Measurements from ENCODE around the gene DSG4.

Gene DSG4

DNA sequence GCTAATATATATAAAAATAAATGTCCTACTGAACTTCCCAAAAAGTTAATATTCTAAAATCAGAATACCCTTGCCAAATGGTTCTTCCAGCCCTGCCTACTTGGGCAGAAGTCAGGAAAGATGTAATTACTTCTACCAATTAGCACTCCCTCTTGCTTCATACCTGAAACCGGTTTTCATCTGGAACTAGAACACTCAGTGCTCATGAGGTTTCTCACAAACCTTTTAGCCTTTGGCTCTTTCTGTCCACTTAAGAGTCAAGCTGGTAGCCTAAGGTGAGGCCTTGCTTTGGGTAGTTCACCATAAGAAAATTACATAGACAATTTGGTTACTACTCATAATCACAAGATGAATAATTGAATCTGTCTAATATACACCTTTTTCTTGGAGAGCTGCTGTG is 75.0 kb downstream of the DSG4 start:
- no peak for DNase-seq
- H3K4me3 Mint-ChIP-seq = no peak overlapping the region
- H3K9me3 Mint-ChIP-seq = no peaks in the 10 kb centered on the region
- no peaks in the 10 kb centered on the region for H3K27me3 Mint-ChIP-seq (ENCODE audit: low read depth, poor library complexity)
- peaks cover 4% of the 10 kb centered on the region for H3K4me1 Mint-ChIP-seq
- no peak overlapping the region for H3K27ac Mint-ChIP-seq
- no peaks in the 10 kb centered on the region for H3K36me3 Mint-ChIP-seq (ENCODE audit: low read depth)
- TF ChIP-seq, protein P1, sequence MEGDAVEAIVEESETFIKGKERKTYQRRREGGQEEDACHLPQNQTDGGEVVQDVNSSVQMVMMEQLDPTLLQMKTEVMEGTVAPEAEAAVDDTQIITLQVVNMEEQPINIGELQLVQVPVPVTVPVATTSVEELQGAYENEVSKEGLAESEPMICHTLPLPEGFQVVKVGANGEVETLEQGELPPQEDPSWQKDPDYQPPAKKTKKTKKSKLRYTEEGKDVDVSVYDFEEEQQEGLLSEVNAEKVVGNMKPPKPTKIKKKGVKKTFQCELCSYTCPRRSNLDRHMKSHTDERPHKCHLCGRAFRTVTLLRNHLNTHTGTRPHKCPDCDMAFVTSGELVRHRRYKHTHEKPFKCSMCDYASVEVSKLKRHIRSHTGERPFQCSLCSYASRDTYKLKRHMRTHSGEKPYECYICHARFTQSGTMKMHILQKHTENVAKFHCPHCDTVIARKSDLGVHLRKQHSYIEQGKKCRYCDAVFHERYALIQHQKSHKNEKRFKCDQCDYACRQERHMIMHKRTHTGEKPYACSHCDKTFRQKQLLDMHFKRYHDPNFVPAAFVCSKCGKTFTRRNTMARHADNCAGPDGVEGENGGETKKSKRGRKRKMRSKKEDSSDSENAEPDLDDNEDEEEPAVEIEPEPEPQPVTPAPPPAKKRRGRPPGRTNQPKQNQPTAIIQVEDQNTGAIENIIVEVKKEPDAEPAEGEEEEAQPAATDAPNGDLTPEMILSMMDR (IDR thresholded peaks at IDR 0.05) = no peak

DNA sequence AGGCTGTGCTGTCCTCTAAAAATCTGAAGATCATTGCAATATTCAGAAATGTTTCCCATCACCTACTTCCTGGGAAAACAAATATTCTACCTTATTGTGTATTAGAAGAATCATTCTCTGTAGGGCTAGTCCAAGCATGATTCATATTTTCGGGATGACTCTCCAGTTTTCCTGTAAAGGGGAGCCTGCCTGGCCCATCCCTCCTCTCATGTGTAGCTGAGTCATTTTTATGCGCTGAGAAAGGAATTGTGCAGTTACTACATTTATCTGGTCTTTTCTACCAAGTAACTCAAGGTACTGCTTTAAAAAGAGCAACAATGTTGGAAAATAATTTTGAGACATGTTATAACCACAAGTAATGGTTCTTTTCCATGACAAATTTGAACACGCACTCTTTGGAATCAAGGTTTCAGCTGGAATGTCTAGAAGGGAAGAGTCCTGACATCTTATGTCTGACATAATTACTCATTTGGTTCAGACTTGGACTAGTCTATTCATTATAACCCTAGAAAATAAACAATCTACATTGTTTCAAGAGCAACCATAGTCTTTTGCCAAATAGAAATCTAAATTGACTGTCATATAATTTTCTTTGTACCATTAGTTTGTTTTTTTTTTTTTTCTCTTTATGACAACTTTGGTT is 77.6 kb downstream of the DSG4 start:
- H3K27me3 Mint-ChIP-seq (ENCODE audit: low read depth, poor library complexity) = peaks cover 5% of the 10 kb centered on the region
- no peaks in the 10 kb centered on the region for H3K4me1 Mint-ChIP-seq
- no peaks in the 10 kb centered on the region for H3K9me3 Mint-ChIP-seq

More for the DNA sequence above, 77.6 kb downstream of the DSG4 start:
- TF ChIP-seq, protein P1 (IDR thresholded peaks at IDR 0.05) = no peak
- H3K36me3 Mint-ChIP-seq (ENCODE audit: low read depth) = no peaks in the 10 kb centered on the region
- H3K27ac Mint-ChIP-seq = no peak overlapping the region
- DNase-seq = no peak
- H3K4me3 Mint-ChIP-seq = no peak overlapping the region
